K562 (cell line): Measurements from ENCODE around the gene SCAP. TPM values are rescaled to one million over a fixed set of nuclear protein-coding genes. Genes with fewer than 3 reads are reported as not detected.

Experiments
- AFF4 ChIP-seq: sonication (generic); formaldehyde crosslinking; IDR thresholded peaks from 2 replicates; pipeline ENCODE4 v1.8.0; 2023; ENCODE audit warnings: mild to moderate bottlenecking, missing genetic modification reagents
- BCL6 ChIP-seq: fragments of 250-450 bp; sonication (Bioruptor Pico); IDR thresholded peaks from 2 replicates; pipeline ENCODE4 v1.4.0; 2020
- BMI1 ChIP-seq: fragments of 150-350 bp; IDR thresholded peaks from 2 replicates; pipeline ENCODE4 v1.6.1; 2014; ENCODE audit warnings: low read length
- BRCA1 ChIP-seq, 2 experiments: fragments of 450-650 bp in 1 of 2; sonication (generic) in 1 of 2; formaldehyde crosslinking in 1 of 2; IDR thresholded peaks; 2 replicates each; pipeline versions ENCODE4 v1.5.0 to v1.6.1; 2017 to 2020; ENCODE audit warnings: mild to moderate bottlenecking in 1 of 2, missing genetic modification reagents in 1 of 2
- BRD4 ChIP-seq: fragments of 200-600 bp; sonication (generic); IDR thresholded peaks from 2 replicates; pipeline ENCODE4 v1.6.1; 2017; ENCODE audit warnings: inconsistent platforms
- DACH1 ChIP-seq: fragments of 450-650 bp; IDR thresholded peaks from 2 replicates; pipeline ENCODE4 v1.6.1; 2018; ENCODE audit not compliant: partially characterized antibody
- GTF2F1 ChIP-seq: IDR thresholded peaks from 2 replicates; pipeline ENCODE4 v1.6.1; 2011; ENCODE audit warnings: low read depth, low read length, improper control_type of control experiment
- HIVEP1 ChIP-seq: fragments of 250-450 bp; sonication (Bioruptor Pico); IDR thresholded peaks from 2 replicates; pipeline ENCODE4 v1.4.0; 2020; ENCODE audit warnings: mild to moderate bottlenecking
- HMG20B ChIP-seq: fragments of 250-450 bp; sonication (Bioruptor Pico); IDR thresholded peaks from 2 replicates; pipeline ENCODE4 v1.5.0; 2021; ENCODE audit warnings: mild to moderate bottlenecking
- HNRNPK ChIP-seq: fragments of 200-400 bp; formaldehyde crosslinking; IDR thresholded peaks from one replicate; pipeline ENCODE4 v1.6.1; 2018; ENCODE audit warnings: mild to moderate bottlenecking, low read depth, low read length; ENCODE audit not compliant: poor library complexity, severe bottlenecking
- KLF10 ChIP-seq: fragments of 250-450 bp; sonication (Bioruptor Pico); IDR thresholded peaks from 2 replicates; pipeline ENCODE4 v1.6.1; 2021; ENCODE audit warnings: matching md5 sums
- NEUROD1 ChIP-seq: fragments of 150-350 bp; IDR thresholded peaks from 2 replicates; pipeline ENCODE4 v1.6.1; 2014; ENCODE audit warnings: borderline replicate concordance, low read length, low read depth; ENCODE audit not compliant: partially characterized antibody
- PCBP1 ChIP-seq: fragments of 200-400 bp; formaldehyde crosslinking; IDR thresholded peaks from 2 replicates; pipeline ENCODE4 v1.6.1; 2018; ENCODE audit warnings: mild to moderate bottlenecking, low read depth, low read length; ENCODE audit not compliant: poor library complexity, severe bottlenecking
- RHOXF2B ChIP-seq: fragments of 250-450 bp; sonication (Bioruptor Pico); conservative IDR thresholded peaks from 2 replicates; pipeline ENCODE4 v1.5.1; 2021
- XRCC4 ChIP-seq: IDR thresholded peaks from one replicate; pipeline ENCODE4 v1.6.1; 2011; ENCODE audit not compliant: insufficient read depth, insufficient read length; ENCODE audit errors: extremely low read depth
- XRCC5 ChIP-seq: fragments of 200-400 bp; formaldehyde crosslinking; IDR thresholded peaks from 2 replicates; pipeline ENCODE4 v1.6.1; 2017; ENCODE audit warnings: low read depth, mild to moderate bottlenecking, low read length
- ZBTB43 ChIP-seq: sonication (generic); formaldehyde crosslinking; IDR thresholded peaks from 2 replicates; pipeline ENCODE4 v1.8.0; 2023; ENCODE audit warnings: mild to moderate bottlenecking, missing genetic modification reagents
- ZNF280A ChIP-seq: fragments of 450-650 bp; IDR thresholded peaks from 2 replicates; pipeline ENCODE4 v1.6.1; 2018; ENCODE audit warnings: mild to moderate bottlenecking, low read depth; ENCODE audit not compliant: partially characterized antibody
- ZNF695 ChIP-seq: fragments of 450-650 bp; formaldehyde crosslinking; IDR thresholded peaks from 2 replicates; pipeline ENCODE4 v1.4.0; 2020; ENCODE audit warnings: mild to moderate bottlenecking, moderate library complexity
- ZNF75A ChIP-seq: fragments of 450-650 bp; formaldehyde crosslinking; IDR thresholded peaks from 2 replicates; pipeline ENCODE4 v1.4.0; 2020; ENCODE audit warnings: mild to moderate bottlenecking
- ZNF766 ChIP-seq: fragments of 200-800 bp; sonication (Bioruptor generic); conservative IDR thresholded peaks from 2 replicates; pipeline ENCODE4 v1.6.1; 2016; ENCODE audit warnings: missing genetic modification characterization, missing compliant biosample characterization
- polyA plus RNA-seq, 8 experiments: library from polyadenylated mRNA; depleted of rRNA in 4 of 8; stranded (reverse) in 5 of 8; unstranded in 3 of 8; fragments of >200 nt; fragmentation: Nextera tagmentation in 2 of 8; fragmentation: Illumina TruSeq in 1 of 8; extraction: Ambion mirVana in 2 of 8; extraction: Trizol in 1 of 8; gene quantifications; 2 replicates each; pipeline versions ENCODE4 v1.2.1 to v1.2.3, GENCODE V29; 2011 to 2014; ENCODE audit warnings: inconsistent platforms in 1 of 8, missing spikeins in 1 of 8
- total RNA-seq, 7 experiments: library from RNA; depleted of rRNA in 6 of 7; stranded (reverse); fragments of >200 nt in 6 of 7; fragmentation: Illumina TruSeq in 2 of 7; extraction: Trizol in 2 of 7; gene quantifications; 2 replicates each; pipeline versions ENCODE4 v1.2.1 to v1.2.3, GENCODE V29; 2011 to 2021; ENCODE audit warnings: low replicate concordance in 1 of 7
- TF ChIP-seq, protein P1 (sequence below): sonication (generic); formaldehyde crosslinking; IDR thresholded peaks from 2 replicates; pipeline ENCODE4 v1.8.0; 2022; ENCODE audit warnings: mild to moderate bottlenecking, missing genetic modification reagents

The SCAP gene
- total and polyA plus RNA-seq, 9 of the 15 experiments (the other 6 are each of a cell fraction or from before 2014, with no cell fraction given) = 2.6 to 104 (median 37.8) TPM

DNA sequence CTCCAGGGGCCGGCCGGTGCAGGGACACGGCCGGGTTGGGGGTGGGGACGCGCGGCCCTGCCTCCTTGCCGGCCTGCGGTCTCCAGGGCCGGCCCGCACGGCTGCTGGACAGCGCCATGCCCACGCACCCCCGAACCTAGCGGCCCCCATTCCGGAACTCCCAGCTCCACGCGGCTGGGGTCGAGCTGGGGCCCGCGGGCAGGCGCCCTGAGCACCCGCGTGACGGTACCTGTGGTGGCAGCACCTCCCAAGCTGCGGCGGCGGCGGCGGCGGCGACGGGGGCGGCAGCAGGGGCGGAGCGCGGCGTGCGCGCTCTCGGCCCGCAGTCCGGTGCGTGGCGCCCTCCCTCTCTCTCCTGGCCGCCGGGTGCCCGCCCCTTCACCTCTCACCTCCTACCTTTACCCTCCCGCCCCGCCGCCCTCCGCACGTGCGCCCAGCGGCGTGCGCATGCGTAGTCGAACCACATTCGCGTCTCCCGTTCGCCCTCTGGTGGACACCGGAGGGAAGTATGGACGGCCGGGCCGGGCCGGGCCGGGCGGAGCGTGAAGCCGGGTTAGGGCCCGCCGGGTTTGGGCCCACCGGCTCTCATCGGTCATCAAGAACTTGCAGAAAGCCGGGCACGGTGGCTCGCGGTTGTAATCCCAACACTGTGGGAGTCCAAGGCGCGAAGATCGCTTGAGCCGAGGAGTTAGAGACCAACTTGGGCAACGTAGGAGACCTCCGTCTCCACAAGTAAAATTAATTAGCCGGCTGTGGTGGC lies at the start of gene SCAP (continued):
- TF ChIP-seq HMG20B = no peak
- TF ChIP-seq RHOXF2B (CRISPR knock-in tag) = no peak
- TF ChIP-seq AFF4 = no peak; the same call in none of the 2 replicates
- TF ChIP-seq PCBP1 = peak; percentile 97
- peak; percentile 61 for TF ChIP-seq ZNF766
- TF ChIP-seq ZNF695 (CRISPR knock-in tag) = 0 out of 2 replicates have a peak, but pooled peaks have one; percentile 51
- TF ChIP-seq KLF10 (CRISPR knock-in tag) = no peak
- no peak for TF ChIP-seq XRCC4
- no peak for TF ChIP-seq BMI1
- TF ChIP-seq ZBTB43 = no peak; the same call in 1 of the 2 replicates
- TF ChIP-seq BRCA1 (IDR thresholded peaks at IDR 0.05) = no peak
- peak; percentile 61; the same call in 1 of the 2 replicates for TF ChIP-seq BRCA1 (CRISPR knock-in tag; IDR thresholded peaks at IDR 0.05)
- TF ChIP-seq DACH1 = no peak
- TF ChIP-seq BRD4 = no peak
- TF ChIP-seq HNRNPK = no peak
- TF ChIP-seq HIVEP1 = 0 out of 2 replicates have a peak, but pooled peaks have one; percentile 57
- TF ChIP-seq, protein P1, sequence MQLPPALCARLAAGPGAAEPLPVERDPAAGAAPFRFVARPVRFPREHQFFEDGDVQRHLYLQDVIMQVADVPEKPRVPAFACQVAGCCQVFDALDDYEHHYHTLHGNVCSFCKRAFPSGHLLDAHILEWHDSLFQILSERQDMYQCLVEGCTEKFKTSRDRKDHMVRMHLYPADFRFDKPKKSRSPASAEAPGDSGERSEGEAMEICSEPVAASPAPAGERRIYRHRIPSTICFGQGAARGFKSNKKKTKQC = peak; percentile 18
- TF ChIP-seq ZNF280A = no peak
- no peak for TF ChIP-seq BCL6 (CRISPR knock-in tag)
- peak; percentile 86 for TF ChIP-seq NEUROD1
- TF ChIP-seq XRCC5 = peak; percentile 81; the same call in 1 of the 2 replicates
- TF ChIP-seq GTF2F1 = no peak
- no peak for TF ChIP-seq ZNF75A (CRISPR knock-in tag)
